ENCODE data around the gene DIO3. TPM values are rescaled to one million over a fixed set of nuclear protein-coding genes. Genes with fewer than 3 reads are reported as not detected.

Gene DIO3
- total RNA-seq, 1 donor from 2014 or later = 1.9 TPM

- no peak for DNase-seq
- intact Hi-C loops (cut with DNase I) = no loop called here
- no peak overlapping the region for H3K27ac ChIP-seq
- peaks cover 4% of the 10 kb centered on the region for H3K27me3 ChIP-seq (ENCODE audit: low read depth)
- no peaks in the 10 kb centered on the region for H3K4me1 ChIP-seq
- TF ChIP-seq, protein P1, sequence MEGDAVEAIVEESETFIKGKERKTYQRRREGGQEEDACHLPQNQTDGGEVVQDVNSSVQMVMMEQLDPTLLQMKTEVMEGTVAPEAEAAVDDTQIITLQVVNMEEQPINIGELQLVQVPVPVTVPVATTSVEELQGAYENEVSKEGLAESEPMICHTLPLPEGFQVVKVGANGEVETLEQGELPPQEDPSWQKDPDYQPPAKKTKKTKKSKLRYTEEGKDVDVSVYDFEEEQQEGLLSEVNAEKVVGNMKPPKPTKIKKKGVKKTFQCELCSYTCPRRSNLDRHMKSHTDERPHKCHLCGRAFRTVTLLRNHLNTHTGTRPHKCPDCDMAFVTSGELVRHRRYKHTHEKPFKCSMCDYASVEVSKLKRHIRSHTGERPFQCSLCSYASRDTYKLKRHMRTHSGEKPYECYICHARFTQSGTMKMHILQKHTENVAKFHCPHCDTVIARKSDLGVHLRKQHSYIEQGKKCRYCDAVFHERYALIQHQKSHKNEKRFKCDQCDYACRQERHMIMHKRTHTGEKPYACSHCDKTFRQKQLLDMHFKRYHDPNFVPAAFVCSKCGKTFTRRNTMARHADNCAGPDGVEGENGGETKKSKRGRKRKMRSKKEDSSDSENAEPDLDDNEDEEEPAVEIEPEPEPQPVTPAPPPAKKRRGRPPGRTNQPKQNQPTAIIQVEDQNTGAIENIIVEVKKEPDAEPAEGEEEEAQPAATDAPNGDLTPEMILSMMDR (IDR thresholded peaks at IDR 0.05) = no peak
- H3K9me3 ChIP-seq = no peaks in the 10 kb centered on the region
- no peaks in the 10 kb centered on the region for H3K36me3 ChIP-seq
- no peak overlapping the region for H3K4me3 ChIP-seq
- no peak for ATAC-seq
Observed at GRCh38 chr14:101603096-101603495, 41.8 kb downstream of the DIO3 start.

DNA sequence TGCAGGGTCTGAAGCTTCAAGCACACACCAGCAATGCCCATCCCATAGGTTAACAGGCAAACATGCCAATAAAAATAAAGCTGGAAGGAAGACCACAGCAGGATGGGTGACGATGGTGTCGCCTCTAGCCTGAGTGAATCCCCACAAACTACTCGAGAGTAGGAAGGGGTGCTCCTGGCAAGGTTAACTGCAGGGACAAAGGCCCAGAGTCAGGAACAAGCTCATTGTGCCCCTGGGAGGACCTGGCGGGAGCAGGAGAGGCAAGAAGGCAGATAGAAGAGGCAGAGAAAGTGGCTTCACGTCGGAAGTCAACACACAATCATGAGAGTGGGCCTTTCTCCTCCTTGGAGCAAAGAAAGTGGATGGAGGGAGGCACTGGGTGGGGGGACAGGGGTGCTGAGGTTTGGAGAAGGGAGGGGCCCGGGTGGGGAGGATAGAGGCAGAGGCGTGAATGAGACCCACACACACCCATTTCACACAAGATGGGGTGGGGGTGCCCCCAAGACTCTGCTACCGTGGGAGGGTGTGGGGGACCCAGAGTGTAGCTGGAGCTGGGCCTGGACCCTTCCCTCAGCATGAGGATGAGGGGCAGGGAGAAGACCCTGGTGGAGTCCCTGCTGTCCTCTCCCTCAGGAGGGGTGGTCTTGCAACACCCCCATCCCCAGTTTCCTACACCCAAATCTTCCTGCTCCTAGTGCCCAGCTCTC lies 43.1 kb downstream of the DIO3 start:
- ATAC-seq = no peak

GRCh38 chr14:101604935-101605780 lies 43.9 kb downstream of the DIO3 start:
- no peaks in the 10 kb centered on the region for H3K4me1 ChIP-seq
- no peak overlapping the region for H3K4me3 ChIP-seq
- peaks cover 15% of the 10 kb centered on the region for H3K27me3 ChIP-seq (ENCODE audit: low read depth)
- DNase-seq (no peak), ATAC-seq (no peak)
- intact Hi-C loops (cut with DNase I) = no loop called here
- H3K27ac ChIP-seq = no peak overlapping the region
- TF ChIP-seq, protein P1 (IDR thresholded peaks at IDR 0.05) = no peak
- H3K36me3 ChIP-seq = no peaks in the 10 kb centered on the region
- H3K9me3 ChIP-seq = no peaks in the 10 kb centered on the region

More for the DNA sequence above, 43.1 kb downstream of the DIO3 start:
- Histone ChIP-seq H3K36me3 (no peaks in the 10 kb centered on the region), H3K27ac (no peak overlapping the region), H3K4me3 (no peak overlapping the region), H3K27me3 (ENCODE audit: low read depth) (peaks cover 14% of the 10 kb centered on the region), H3K9me3 (no peaks in the 10 kb centered on the region), H3K4me1 (no peaks in the 10 kb centered on the region)
- DNase-seq = no peak
- TF ChIP-seq, protein P1 (IDR thresholded peaks at IDR 0.05) = no peak
- intact Hi-C loops (cut with DNase I) = no loop called here

- Histone ChIP-seq H3K27me3 (ENCODE audit: low read depth) (peaks cover 18% of the 10 kb centered on the region), H3K4me1 (no peaks in the 10 kb centered on the region), H3K4me3 (no peak overlapping the region), H3K9me3 (no peaks in the 10 kb centered on the region), H3K36me3 (no peaks in the 10 kb centered on the region), H3K27ac (no peak overlapping the region)
- intact Hi-C loops (cut with DNase I) = no loop called here
- DNase-seq (no peak), ATAC-seq (no peak)
- TF ChIP-seq, protein P1 (IDR thresholded peaks at IDR 0.05) = no peak
Observed at GRCh38 chr14:101605836-101606235, 44.5 kb downstream of the DIO3 start.

Other genes starting within 250 kb of the DIO3 start
- 160 TPM for gene PPP2R5C, start 200.2 kb downstream of the DIO3 start, total RNA-seq